ENCODE measurements around the gene RANBP1.

GRCh38 chr22:20102203-20102780, 13.6 kb upstream of the RANBP1 start:
- TF ChIP-seq CTCF (IDR thresholded peaks at IDR 0.05; ENCODE audit: borderline replicate concordance, extremely low read depth, low read length, poor library complexity, severe bottlenecking) = no peak
- no peak for TF ChIP-seq EZH2 (IDR thresholded peaks at IDR 0.05; ENCODE audit: borderline replicate concordance, low read depth, low read length, severe bottlenecking)
